Left ventricle myocardium inferior (tissue), 1 donor: ENCODE measurements around the gene MT1X. TPM values are rescaled to one million over a fixed set of nuclear protein-coding genes. Genes with fewer than 3 reads are reported as not detected.

Experiments
- DNase-seq: peaks from one replicate; pipeline ENCODE4 v3.0.0-alpha.2; 2020
- H3K27ac ChIP-seq: fragments of 200-600 bp; replicated peaks from 2 replicates; pipeline ENCODE4 v1.8.0; 2021
- H3K27me3 ChIP-seq: fragments of 200-600 bp; 2 replicates; pipeline ENCODE4 v1.8.0; 2021; ENCODE audit warnings: low read depth
- H3K36me3 ChIP-seq: fragments of 200-600 bp; 2 replicates; pipeline ENCODE4 v1.8.0; 2021
- H3K4me1 ChIP-seq: fragments of 200-600 bp; 2 replicates; pipeline ENCODE4 v1.8.0; 2021
- H3K4me3 ChIP-seq: fragments of 200-600 bp; 2 replicates; pipeline ENCODE4 v1.8.0; 2021; ENCODE audit warnings: mild to moderate bottlenecking, moderate library complexity
- H3K9me3 ChIP-seq: fragments of 200-600 bp; replicated peaks from 2 replicates; pipeline ENCODE4 v1.8.0; 2021
- intact Hi-C: fragments of 100-400 bp; cut with micrococcal nuclease; formaldehyde crosslinking; loops from one replicate; pipeline ENCODE4 v1.11.0; 2022
- total RNA-seq: library from RNA; stranded (reverse); fragmentation: NEBNext Ultra II Directional; extraction: Animal tissue kit (Norgen Biotek cat#: 25700); gene quantifications from one replicate; pipeline ENCODE4 v1.2.1, GENCODE V29; 2021
- TF ChIP-seq, protein P1 (sequence below): fragments of 200-600 bp; IDR thresholded peaks from 2 replicates; pipeline ENCODE4 v1.8.0; 2021; ENCODE audit warnings: antibody characterized with exemption, mild to moderate bottlenecking, borderline replicate concordance
- donor health status: DM: no; HTN: yes; CAD: no; lungs with severe emphysema.

Gene MT1X
- total RNA-seq, 1 donor from 2014 or later: 91.8 TPM

DNA sequence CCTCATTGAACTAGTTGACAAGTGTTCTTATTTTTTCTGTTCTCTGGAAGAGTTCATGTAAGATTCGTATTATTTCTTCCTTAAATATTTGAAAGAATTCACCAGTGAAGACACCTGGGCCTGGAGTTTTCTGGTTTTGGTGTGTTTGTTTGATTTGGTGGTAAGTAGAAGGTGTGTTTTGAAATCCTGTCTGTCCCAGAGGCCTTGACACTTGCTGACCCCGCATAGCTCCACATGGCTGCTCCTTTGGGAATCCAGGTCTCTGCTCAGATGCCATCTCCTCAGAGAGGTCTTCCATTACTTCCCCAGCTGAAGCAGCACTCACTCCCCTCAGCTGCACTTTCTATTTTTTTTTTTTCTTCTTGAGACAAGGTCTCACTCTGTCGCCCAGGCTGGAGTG, 41.9 kb downstream of the MT1X start:
- Histone ChIP-seq H3K9me3 (no peaks in the 10 kb centered on the region), H3K27me3 (no peaks in the 10 kb centered on the region), H3K4me3 (no peak overlapping the region), H3K4me1 (peaks cover 10% of the 10 kb centered on the region), H3K36me3 (no peaks in the 10 kb centered on the region), H3K27ac (no peak overlapping the region)
- DNase-seq: no peak
- TF ChIP-seq, protein P1, sequence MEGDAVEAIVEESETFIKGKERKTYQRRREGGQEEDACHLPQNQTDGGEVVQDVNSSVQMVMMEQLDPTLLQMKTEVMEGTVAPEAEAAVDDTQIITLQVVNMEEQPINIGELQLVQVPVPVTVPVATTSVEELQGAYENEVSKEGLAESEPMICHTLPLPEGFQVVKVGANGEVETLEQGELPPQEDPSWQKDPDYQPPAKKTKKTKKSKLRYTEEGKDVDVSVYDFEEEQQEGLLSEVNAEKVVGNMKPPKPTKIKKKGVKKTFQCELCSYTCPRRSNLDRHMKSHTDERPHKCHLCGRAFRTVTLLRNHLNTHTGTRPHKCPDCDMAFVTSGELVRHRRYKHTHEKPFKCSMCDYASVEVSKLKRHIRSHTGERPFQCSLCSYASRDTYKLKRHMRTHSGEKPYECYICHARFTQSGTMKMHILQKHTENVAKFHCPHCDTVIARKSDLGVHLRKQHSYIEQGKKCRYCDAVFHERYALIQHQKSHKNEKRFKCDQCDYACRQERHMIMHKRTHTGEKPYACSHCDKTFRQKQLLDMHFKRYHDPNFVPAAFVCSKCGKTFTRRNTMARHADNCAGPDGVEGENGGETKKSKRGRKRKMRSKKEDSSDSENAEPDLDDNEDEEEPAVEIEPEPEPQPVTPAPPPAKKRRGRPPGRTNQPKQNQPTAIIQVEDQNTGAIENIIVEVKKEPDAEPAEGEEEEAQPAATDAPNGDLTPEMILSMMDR: no peak
- intact Hi-C loops: no loop called here

DNA sequence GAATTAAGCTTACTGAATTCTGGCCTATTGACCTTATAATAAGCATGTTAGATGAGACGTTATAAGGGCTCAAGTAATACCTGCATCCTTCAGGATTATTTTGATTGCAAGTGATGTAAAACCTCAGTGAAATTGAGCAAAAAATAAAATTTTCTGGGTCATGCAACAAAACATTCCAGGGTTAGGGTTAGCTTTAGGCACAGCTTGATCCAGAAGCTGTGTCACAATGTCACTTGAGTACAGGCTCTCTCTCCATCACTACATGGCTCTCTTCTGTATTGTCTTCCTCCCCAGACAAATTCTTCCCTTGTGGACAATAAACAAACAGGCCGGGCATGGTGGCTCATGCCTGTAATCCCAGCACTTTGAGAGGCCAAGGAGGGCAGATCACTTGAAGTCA, 44.0 kb downstream of the MT1X start:
- H3K4me1 ChIP-seq: peaks cover 28% of the 10 kb centered on the region
- no peak overlapping the region for H3K4me3 ChIP-seq
- H3K36me3 ChIP-seq: no peaks in the 10 kb centered on the region
- H3K27me3 ChIP-seq: no peaks in the 10 kb centered on the region
- H3K9me3 ChIP-seq: no peaks in the 10 kb centered on the region
- DNase-seq: no peak
- intact Hi-C loops: no loop called here
- TF ChIP-seq, protein P1: no peak
- no peak overlapping the region for H3K27ac ChIP-seq

DNA sequence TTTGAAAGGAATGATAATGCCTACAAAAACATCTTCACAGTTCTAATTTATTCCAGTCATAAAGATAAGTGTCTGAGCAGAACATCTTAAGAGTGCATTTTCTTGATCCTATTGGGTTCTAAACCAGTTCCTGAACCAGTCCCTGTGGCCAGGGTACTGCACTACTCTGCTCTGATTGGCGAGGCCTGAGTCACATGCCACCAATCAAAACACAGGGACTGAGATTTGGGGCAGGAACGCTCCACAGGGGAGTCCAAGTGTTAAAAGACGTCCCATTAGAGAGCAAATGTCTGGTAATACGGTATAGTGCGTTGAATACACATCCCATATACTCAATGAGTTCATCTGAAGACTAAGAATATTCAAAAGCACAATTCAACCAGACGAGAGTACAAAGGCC, 44.7 kb downstream of the MT1X start:
- Histone ChIP-seq H3K27ac (no peak overlapping the region), H3K4me1 (peaks cover 33% of the 10 kb centered on the region), H3K36me3 (no peaks in the 10 kb centered on the region), H3K4me3 (no peak overlapping the region), H3K27me3 (no peaks in the 10 kb centered on the region), H3K9me3 (no peaks in the 10 kb centered on the region)
- TF ChIP-seq, protein P1: no peak
- intact Hi-C loops: no loop called here
- DNase-seq: no peak

DNA sequence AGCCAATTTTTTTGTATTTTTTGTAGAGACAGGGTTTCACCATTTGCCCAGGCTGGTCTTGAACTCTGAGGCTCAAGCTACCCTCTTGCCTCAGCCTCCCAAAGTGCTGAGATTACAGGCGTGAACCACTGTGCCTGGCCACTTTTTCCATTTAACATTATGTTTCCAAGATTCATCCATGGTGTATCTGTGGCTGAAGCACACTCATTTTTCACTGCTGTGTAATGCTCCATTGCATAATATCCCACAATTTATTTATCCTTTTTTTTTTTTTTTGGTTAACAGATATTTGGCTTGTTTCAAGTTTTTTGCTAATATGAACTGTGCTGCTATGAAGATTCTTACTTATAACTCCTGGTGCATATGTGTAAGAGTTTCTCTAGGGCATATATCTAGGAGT, 45.8 kb downstream of the MT1X start:
- Histone ChIP-seq H3K27me3 (no peaks in the 10 kb centered on the region), H3K36me3 (no peaks in the 10 kb centered on the region), H3K9me3 (no peaks in the 10 kb centered on the region), H3K27ac (no peak overlapping the region), H3K4me3 (no peak overlapping the region), H3K4me1 (peaks cover 35% of the 10 kb centered on the region)
- no peak for DNase-seq
- intact Hi-C loops: no loop called here
- TF ChIP-seq, protein P1: no peak

DNA sequence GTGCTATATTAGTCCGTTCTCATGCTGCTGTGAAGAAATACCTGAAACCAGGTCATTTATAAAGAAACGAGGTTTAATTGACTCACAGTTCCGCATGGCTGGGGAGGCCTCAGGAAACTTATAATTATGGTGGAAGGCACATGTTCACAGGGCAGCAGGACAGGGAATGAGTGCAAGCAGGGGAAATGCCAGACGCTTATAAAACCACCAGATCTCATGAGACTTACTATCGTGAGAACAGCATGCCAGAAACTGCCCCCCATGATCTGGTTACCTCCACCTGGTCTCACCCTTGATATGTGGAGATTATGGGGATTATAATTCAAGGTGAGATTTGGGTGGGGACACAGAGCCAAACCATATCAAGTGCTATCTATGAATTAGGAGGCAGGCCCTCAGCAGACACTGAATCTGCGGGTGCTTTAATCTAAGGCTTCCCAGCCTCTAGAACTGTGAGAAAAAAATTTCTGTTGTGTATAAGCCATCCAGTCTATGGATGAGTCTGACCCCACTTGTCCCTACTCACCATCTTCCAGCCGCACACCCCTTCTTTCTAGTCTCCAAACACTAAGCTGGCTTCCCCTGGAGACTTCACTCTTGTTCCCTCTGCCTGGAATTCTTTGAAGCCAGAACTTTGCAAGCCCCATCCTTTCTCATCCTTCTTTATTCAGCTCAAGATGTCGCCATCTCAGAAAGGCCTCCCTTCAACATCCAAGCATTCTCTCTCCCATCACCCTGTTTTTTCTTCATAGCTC, 46.9 kb downstream of the MT1X start:
- no peaks in the 10 kb centered on the region for H3K9me3 ChIP-seq
- H3K27ac ChIP-seq: peak overlapping the region; percentile 89
- no peaks in the 10 kb centered on the region for H3K36me3 ChIP-seq
- no peak for DNase-seq
- H3K27me3 ChIP-seq: no peaks in the 10 kb centered on the region
- intact Hi-C loops: no loop called here
- TF ChIP-seq, protein P1: no peak
- peak overlapping the region; percentile 92 for H3K4me3 ChIP-seq
- H3K4me1 ChIP-seq: peaks cover 35% of the 10 kb centered on the region
